ENCODE measurements around the gene C1orf52.

C1orf52 gene

GRCh38 chr1:85259118-85259911 is at the start of gene C1orf52:
Gene C1orf52 (minus strand): TSS chr1:85259662. CDS start chr1:85259633, 29 bp downstream.
- H3K4me3 ChIP-seq (ENCODE audit: control insufficient read depth, low read depth, low read length), result peak within 1 kb of the TSS; percentile 91
- TF ChIP-seq CTCF (conservative IDR thresholded peaks at IDR 0.05; ENCODE audit: control insufficient read depth, insufficient read depth, low read depth, low read length), result peak; percentile 79
- peak; percentile 87 for DNase-seq (ENCODE audit: low read depth)

- TF ChIP-seq CTCF (conservative IDR thresholded peaks at IDR 0.05; ENCODE audit: control insufficient read depth, insufficient read depth, low read depth, low read length), result no peak
- no peak overlapping the region for H3K4me3 ChIP-seq (ENCODE audit: control insufficient read depth, low read depth, low read length)
- DNase-seq (ENCODE audit: low read depth), result no peak
These were observed 49.4 kb upstream of the C1orf52 start for GRCh38 chr1:85308833-85309350.

- peak; percentile 86 for DNase-seq (ENCODE audit: low read depth)
- no peak overlapping the region for H3K4me3 ChIP-seq (ENCODE audit: control insufficient read depth, low read depth, low read length)
- TF ChIP-seq CTCF (conservative IDR thresholded peaks at IDR 0.05; ENCODE audit: control insufficient read depth, insufficient read depth, low read depth, low read length), result peak; percentile 93
These were observed 48.7 kb upstream of the C1orf52 start for GRCh38 chr1:85307987-85308832.

- H3K4me3 ChIP-seq (ENCODE audit: control insufficient read depth, low read depth, low read length), result no peak overlapping the region
- no peak for TF ChIP-seq CTCF (conservative IDR thresholded peaks at IDR 0.05; ENCODE audit: control insufficient read depth, insufficient read depth, low read depth, low read length)
- DNase-seq (ENCODE audit: low read depth), result no peak
These were observed 46.8 kb upstream of the C1orf52 start for GRCh38 chr1:85306236-85306635.

- H3K4me3 ChIP-seq (ENCODE audit: control insufficient read depth, low read depth, low read length), result no peak overlapping the region
- TF ChIP-seq CTCF (conservative IDR thresholded peaks at IDR 0.05; ENCODE audit: control insufficient read depth, insufficient read depth, low read depth, low read length), result no peak
- peak; percentile 41 for DNase-seq (ENCODE audit: low read depth)
These were observed 44.1 kb upstream of the C1orf52 start for GRCh38 chr1:85303440-85304162.

- no peak for TF ChIP-seq CTCF (conservative IDR thresholded peaks at IDR 0.05; ENCODE audit: control insufficient read depth, insufficient read depth, low read depth, low read length)
- no peak for DNase-seq (ENCODE audit: low read depth)
- no peak overlapping the region for H3K4me3 ChIP-seq (ENCODE audit: control insufficient read depth, low read depth, low read length)
These were observed 40.7 kb upstream of the C1orf52 start for GRCh38 chr1:85300140-85300539.

Data from fibroblast of mammary gland (primary cell).